Measurements from ENCODE around the gene CASZ1. TPM values are rescaled to one million over a fixed set of nuclear protein-coding genes. Genes with fewer than 3 reads are reported as not detected.

The CASZ1 gene
- total and polyA plus RNA-seq, 3 donors from 2014 or later: 9.4 to 12.3 (median 10.3) TPM

DNA sequence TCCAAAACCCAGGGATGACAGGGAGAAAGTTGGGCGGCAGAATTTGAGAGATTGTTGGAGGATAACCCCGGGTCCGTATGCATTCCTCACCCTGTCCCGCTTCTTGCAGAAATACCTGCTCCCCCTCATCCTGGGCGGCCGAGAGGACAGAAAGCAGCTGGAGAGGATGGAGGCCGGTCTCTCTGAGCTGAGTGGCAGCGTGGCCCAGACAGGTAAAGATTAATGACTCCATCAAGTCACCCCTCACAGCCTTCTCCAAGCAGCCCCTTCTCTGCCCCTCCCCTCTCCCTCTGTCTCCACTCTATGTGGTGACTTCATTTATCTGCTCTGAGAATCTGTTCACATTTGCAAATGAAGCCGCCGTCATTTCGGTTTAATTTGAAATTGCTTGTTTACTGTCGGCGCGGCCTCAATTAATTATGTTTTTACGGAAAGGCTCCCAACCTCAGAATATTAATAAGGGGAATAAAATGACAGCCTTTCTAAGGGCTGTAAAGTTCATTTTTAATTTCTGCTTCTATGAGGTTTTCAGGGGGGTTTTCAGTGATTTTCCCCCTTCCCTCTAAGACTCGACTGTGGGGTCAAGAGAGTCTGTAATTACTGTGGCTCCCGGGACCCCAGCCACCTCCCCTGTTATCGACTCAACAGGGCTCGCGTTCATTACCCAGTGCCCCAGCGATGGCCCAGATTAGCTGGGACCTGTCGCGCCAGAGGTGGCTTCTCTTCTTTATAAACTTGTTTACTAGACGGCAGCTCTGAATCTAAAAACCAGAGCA, 173.3 kb downstream of the CASZ1 start:
- no peaks in the 10 kb centered on the region for H3K4me1 ChIP-seq
- 94% methylated on average over 22 to 24 of the region's 24 CpGs for WGBS, 2 donors
- H3K36me3 ChIP-seq (ENCODE audit: low read depth, missing control alignments): no peaks in the 10 kb centered on the region
- no peaks in the 10 kb centered on the region for H3K9me3 ChIP-seq
- intact Hi-C loops (cut with DNase I; ENCODE audit: low total_unique reads): no loop called here
- DNase-seq: no peak
- no peak overlapping the region for H3K27ac ChIP-seq
- H3K27me3 ChIP-seq: no peaks in the 10 kb centered on the region
- no peak overlapping the region for H3K4me3 ChIP-seq
- no peak for TF ChIP-seq POLR2A (IDR thresholded peaks at IDR 0.05)
- TF ChIP-seq, protein P1, sequence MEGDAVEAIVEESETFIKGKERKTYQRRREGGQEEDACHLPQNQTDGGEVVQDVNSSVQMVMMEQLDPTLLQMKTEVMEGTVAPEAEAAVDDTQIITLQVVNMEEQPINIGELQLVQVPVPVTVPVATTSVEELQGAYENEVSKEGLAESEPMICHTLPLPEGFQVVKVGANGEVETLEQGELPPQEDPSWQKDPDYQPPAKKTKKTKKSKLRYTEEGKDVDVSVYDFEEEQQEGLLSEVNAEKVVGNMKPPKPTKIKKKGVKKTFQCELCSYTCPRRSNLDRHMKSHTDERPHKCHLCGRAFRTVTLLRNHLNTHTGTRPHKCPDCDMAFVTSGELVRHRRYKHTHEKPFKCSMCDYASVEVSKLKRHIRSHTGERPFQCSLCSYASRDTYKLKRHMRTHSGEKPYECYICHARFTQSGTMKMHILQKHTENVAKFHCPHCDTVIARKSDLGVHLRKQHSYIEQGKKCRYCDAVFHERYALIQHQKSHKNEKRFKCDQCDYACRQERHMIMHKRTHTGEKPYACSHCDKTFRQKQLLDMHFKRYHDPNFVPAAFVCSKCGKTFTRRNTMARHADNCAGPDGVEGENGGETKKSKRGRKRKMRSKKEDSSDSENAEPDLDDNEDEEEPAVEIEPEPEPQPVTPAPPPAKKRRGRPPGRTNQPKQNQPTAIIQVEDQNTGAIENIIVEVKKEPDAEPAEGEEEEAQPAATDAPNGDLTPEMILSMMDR (IDR thresholded peaks at IDR 0.05): no peak

DNA sequence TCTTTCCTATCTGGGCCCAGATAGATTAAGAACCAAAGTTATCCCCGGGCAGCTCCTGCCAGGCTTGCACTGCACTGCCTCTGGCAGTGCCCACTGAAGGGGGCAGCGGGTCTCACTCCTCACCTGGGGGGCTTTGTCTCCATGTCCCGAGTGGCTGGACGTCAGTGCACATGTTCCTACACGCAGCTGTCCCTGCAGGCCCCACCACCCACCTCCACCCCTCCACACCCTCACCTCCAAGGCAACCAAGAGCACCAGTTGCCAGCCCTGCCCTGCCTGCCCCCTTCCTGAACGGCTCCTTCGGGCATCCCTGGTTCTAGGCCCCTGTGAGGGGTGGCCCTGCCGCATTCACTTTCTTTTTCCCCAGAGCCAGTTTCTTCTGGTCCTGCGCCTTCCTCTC, 174.5 kb downstream of the CASZ1 start:
- WGBS, 2 donors: 88 to 94% methylated on average over 5 to 9 of the region's 9 CpGs
- no peak for DNase-seq
- Histone ChIP-seq H3K27ac (no peak overlapping the region), H3K36me3 (ENCODE audit: low read depth, missing control alignments) (no peaks in the 10 kb centered on the region), H3K4me3 (no peak overlapping the region), H3K9me3 (no peaks in the 10 kb centered on the region), H3K27me3 (no peaks in the 10 kb centered on the region), H3K4me1 (no peaks in the 10 kb centered on the region)
- TF ChIP-seq POLR2A (IDR thresholded peaks at IDR 0.05): no peak
- TF ChIP-seq, protein P1 (IDR thresholded peaks at IDR 0.05): no peak
- intact Hi-C loops (cut with DNase I; ENCODE audit: low total_unique reads): no loop called here

DNA sequence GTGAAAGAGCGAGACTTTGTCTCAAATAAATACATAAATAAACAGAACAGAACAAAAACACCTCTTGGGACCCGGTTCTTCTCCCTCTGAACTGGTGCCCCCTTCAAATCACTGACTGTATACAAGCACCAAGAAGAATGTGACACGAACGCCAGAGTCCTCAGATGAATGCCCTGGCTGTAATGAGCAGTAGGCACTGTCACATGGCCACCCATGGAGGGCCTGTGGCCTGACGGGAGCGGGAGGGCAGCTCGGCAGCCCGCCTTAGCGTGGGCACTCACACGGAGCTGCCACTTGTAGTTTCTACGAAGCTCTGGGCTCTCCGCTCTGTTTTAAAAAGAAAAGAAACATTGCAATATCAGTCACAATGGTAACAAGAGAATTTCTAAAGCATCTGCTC, 175.7 kb downstream of the CASZ1 start:
- H3K27ac ChIP-seq: no peak overlapping the region
- H3K9me3 ChIP-seq: no peaks in the 10 kb centered on the region
- H3K36me3 ChIP-seq (ENCODE audit: low read depth, missing control alignments): no peaks in the 10 kb centered on the region
- TF ChIP-seq POLR2A (IDR thresholded peaks at IDR 0.05): no peak
- TF ChIP-seq, protein P1 (IDR thresholded peaks at IDR 0.05): no peak
- 95 to 96% methylated on average over 12 of the region's 12 CpGs for WGBS, 2 donors
- intact Hi-C loops (cut with DNase I; ENCODE audit: low total_unique reads): no loop called here
- H3K27me3 ChIP-seq: no peaks in the 10 kb centered on the region
- H3K4me1 ChIP-seq: no peaks in the 10 kb centered on the region
- no peak for DNase-seq
- no peak overlapping the region for H3K4me3 ChIP-seq

DNA sequence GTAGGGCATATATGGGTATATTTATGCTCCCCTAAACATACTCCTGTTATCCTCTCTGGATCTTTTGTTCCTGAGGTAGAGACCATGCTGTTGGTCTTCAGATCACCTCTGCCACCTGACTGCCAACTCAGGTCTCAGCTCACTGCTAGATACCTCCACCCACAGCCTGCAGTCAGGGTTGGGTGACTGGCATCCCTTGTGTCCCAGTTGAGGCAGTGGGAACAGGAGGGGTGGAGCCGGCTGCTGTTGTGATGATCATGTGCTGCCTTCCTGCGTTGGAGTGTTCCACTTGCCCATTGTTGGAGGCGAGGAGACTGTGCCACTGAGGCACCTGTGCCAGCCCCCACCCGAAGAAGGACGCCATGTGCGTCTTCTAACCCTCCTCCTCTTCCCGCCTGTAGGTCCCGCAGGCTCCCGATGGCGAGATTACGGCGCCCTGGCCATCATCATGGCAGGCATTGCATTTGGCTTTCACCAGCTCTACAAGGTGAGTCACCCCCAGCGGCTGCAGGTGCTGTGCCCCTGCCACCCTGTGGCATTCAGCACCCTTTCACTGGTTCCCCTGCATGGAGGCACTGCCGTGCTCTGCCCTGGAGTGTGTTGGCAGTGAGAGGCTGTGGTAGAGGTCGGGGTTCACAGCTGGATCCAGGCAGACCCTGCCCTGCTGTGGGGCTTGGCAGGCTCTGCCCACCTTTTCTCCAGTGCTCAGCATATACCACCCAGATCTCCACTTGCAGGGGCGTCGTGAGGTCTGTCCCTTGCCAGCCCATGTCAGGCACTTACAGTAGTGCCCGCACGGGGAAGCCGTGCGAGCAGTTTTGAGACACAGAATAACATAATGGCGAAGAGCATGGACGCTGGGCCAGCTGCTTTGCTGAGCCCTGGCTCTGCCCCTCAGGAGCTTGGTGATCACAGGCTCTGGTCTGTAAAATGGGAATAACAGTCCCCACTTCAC, 178.2 kb downstream of the CASZ1 start:
- 95 to 96% methylated on average over 17 to 23 of the region's 23 CpGs for WGBS, 2 donors
- Histone ChIP-seq H3K36me3 (ENCODE audit: low read depth, missing control alignments) (no peaks in the 10 kb centered on the region), H3K4me1 (no peaks in the 10 kb centered on the region), H3K9me3 (no peaks in the 10 kb centered on the region), H3K4me3 (no peak overlapping the region), H3K27me3 (no peaks in the 10 kb centered on the region), H3K27ac (no peak overlapping the region)
- intact Hi-C loops (cut with DNase I; ENCODE audit: low total_unique reads): no loop called here
- TF ChIP-seq, protein P1 (IDR thresholded peaks at IDR 0.05): no peak
- TF ChIP-seq POLR2A (IDR thresholded peaks at IDR 0.05): no peak
- no peak for DNase-seq

Measured in testis (tissue), 3 donors.